B cell (primary cell): ENCODE measurements around the gene RNASE3. TPM values are rescaled to one million over a fixed set of nuclear protein-coding genes. Genes with fewer than 3 reads are reported as not detected.
A peak's percentile ranks its signal among the peaks of the same experiment; 100 is the strongest.
"Not testable (repeated sequence)": the region's sequence is repeated elsewhere in the genome, so short reads cannot be mapped to it uniquely, and the experiment has no call there.

Source experiments
- ATAC-seq: fragments of 200-7000 bp; cut with Tn5 transposase; one replicate; pipeline ENCODE4 v1.10.0; 2021; ENCODE audit warnings: low read depth, mild to moderate bottlenecking, moderate number of reproducible peaks, moderate library complexity
- CTCF ChIA-PET: fragments of 350-600 bp; sonication (Branson Sonifier 250); formaldehyde crosslinking; loops from one replicate; lab custom pipeline; 2021; ENCODE audit warnings: antibody characterized with exemption, inconsistent platforms; lab: Charles Lee
- POLR2A ChIA-PET: fragments of 350-600 bp; sonication (Branson Sonifier 250); formaldehyde crosslinking; loops from one replicate; lab custom pipeline; 2021; ENCODE audit warnings: antibody characterized with exemption; lab: Charles Lee
- DNase-seq: peaks from one replicate; pipeline ENCODE4 v3.0.0; 2013
- H2AFZ ChIP-seq: 2 replicates; pipeline ENCODE4 v1.6.1; 2012; ENCODE audit warnings: mild to moderate bottlenecking, low read depth, low read length; ENCODE audit not compliant: insufficient read depth, poor library complexity, severe bottlenecking
- H3K27ac ChIP-seq, 2 donors: 1 replicate in 1 of 2; 2 replicates in 1 of 2; pipeline ENCODE4 v1.5.1; 2012 to 2013; ENCODE audit warnings: low read length in 2 of 2, mild to moderate bottlenecking in 2 of 2, moderate library complexity in 1 of 2
- H3K27me3 ChIP-seq, 4 experiments: fragments of 200-600 bp in 1 of 4; sonication (generic) in 1 of 4; replicated peaks in 1 of 4; 1 replicate in 2 of 4; 2 replicates in 2 of 4; pipeline versions ENCODE4 v1.6.1 to v1.7.0; 2013 to 2016; ENCODE audit warnings: low read length in 3 of 4, mild to moderate bottlenecking in 2 of 4, mixed read lengths in 1 of 4, moderate library complexity in 1 of 4; ENCODE audit not compliant: insufficient read depth in 4 of 4, control insufficient read depth in 3 of 4; ENCODE audit errors: control extremely low read depth in 1 of 4
- H3K36me3 ChIP-seq, 2 experiments: replicated peaks in 1 of 2; 1 replicate in 1 of 2; 2 replicates in 1 of 2; pipeline versions ENCODE4 v1.6.1 to v1.7.1; 2013; ENCODE audit warnings: low read length in 1 of 2; ENCODE audit not compliant: insufficient read depth in 2 of 2, control insufficient read depth in 1 of 2; ENCODE audit errors: control extremely low read depth in 1 of 2, extremely low read depth in 1 of 2
- H3K4me1 ChIP-seq, 2 donors: fragments of 200-600 bp in 1 of 2; sonication (generic) in 1 of 2; 1 replicate in 1 of 2; 2 replicates in 1 of 2; pipeline versions ENCODE4 v1.5.1 to v1.6.1; 2013 to 2017; ENCODE audit warnings: low read length in 2 of 2; ENCODE audit not compliant: control insufficient read depth in 2 of 2, insufficient read depth in 2 of 2
- H3K4me2 ChIP-seq: replicated peaks from 2 replicates; pipeline ENCODE3; 2012; ENCODE audit warnings: mild to moderate bottlenecking, low read depth, low read length; ENCODE audit not compliant: poor library complexity, severe bottlenecking
- H3K4me3 ChIP-seq, 5 experiments: fragments of 200-600 bp in 1 of 5; sonication (generic) in 1 of 5; 1 replicate in 3 of 5; 2 replicates in 2 of 5; pipeline versions ENCODE4 v1.5.1 to v1.7.0; 2011 to 2016; ENCODE audit warnings: low read length in 4 of 5, mild to moderate bottlenecking in 4 of 5, low read depth in 2 of 5, control low read depth in 1 of 5, moderate library complexity in 1 of 5; ENCODE audit not compliant: insufficient read depth in 1 of 5; ENCODE audit errors: control extremely low read depth in 1 of 5, extremely low read depth in 1 of 5
- H3K79me2 ChIP-seq: fragments of 200-600 bp; sonication (generic); one replicate; pipeline ENCODE4 v1.6.0; 2016; ENCODE audit warnings: low read length; ENCODE audit not compliant: control insufficient read depth, insufficient read depth
- H3K9ac ChIP-seq: fragments of 200-600 bp; sonication (generic); 2 replicates; pipeline ENCODE4 v1.6.1; 2017; ENCODE audit warnings: mild to moderate bottlenecking, low read length, moderate library complexity
- H3K9me3 ChIP-seq, 3 donors: one replicate each; pipeline versions ENCODE4 v1.6.1 to v1.7.1; 2013; ENCODE audit warnings: low read length in 2 of 3; ENCODE audit not compliant: control insufficient read depth in 2 of 3, insufficient read depth in 1 of 3; ENCODE audit errors: control extremely low read depth in 1 of 3
- H4K20me1 ChIP-seq: 2 replicates; pipeline ENCODE4 v1.6.0; 2012; ENCODE audit warnings: mild to moderate bottlenecking, low read length; ENCODE audit not compliant: insufficient read depth, control insufficient read depth, poor library complexity, severe bottlenecking
- H3K27ac Mint-ChIP-seq: one replicate; pipeline ENCODE4 v1.8.0; 2021; ENCODE audit warnings: mixed read lengths
- H3K27me3 Mint-ChIP-seq: one replicate; pipeline ENCODE4 v1.8.0; 2021; ENCODE audit warnings: mixed read lengths
- H3K4me1 Mint-ChIP-seq: one replicate; pipeline ENCODE4 v1.8.0; 2021; ENCODE audit warnings: mixed read lengths
- H3K4me3 Mint-ChIP-seq: one replicate; pipeline ENCODE4 v1.8.0; 2021; ENCODE audit warnings: mixed read lengths
- H3K9me3 Mint-ChIP-seq: one replicate; pipeline ENCODE4 v1.8.0; 2022; ENCODE audit warnings: mixed read lengths; ENCODE audit not compliant: insufficient read depth
- EZH2 ChIP-seq: IDR thresholded peaks from 2 replicates; pipeline ENCODE4 v1.6.1; 2012; ENCODE audit warnings: borderline replicate concordance, low read depth, mild to moderate bottlenecking, moderate library complexity, low read length; ENCODE audit not compliant: insufficient read depth, poor library complexity, severe bottlenecking
- WGBS: methylation state at CpG from one replicate; pipeline ENCODE4 v1.1.5; 2013; ENCODE audit warnings: missing lambda C conversion rate; ENCODE audit not compliant: insufficient coverage; 5-methylcytosine and 5-hydroxymethylcytosine counted together
- intact Hi-C: fragments of 100-400 bp; cut with micrococcal nuclease; formaldehyde crosslinking; loops from one replicate; pipeline ENCODE4 v1.10.0; 2022
- polyA plus RNA-seq: library from polyadenylated mRNA; depleted of rRNA; stranded (reverse); fragments of >200 nt; gene quantifications from 2 replicates; pipeline ENCODE4 v1.2.3, GENCODE V29; 2012
- total RNA-seq, 2 donors: library from RNA; stranded (reverse); fragments of 120-200 nt in 1 of 2; gene quantifications; 1 replicate in 1 of 2; 2 replicates in 1 of 2; pipeline versions ENCODE4 v1.2.3 to v1.2.4, GENCODE V29; 2013 to 2022
- TF ChIP-seq, protein P1 (sequence below): fragments of 200-600 bp; IDR thresholded peaks from one replicate; pipeline ENCODE4 v1.8.0; 2022; ENCODE audit warnings: antibody characterized with exemption, mild to moderate bottlenecking

Gene RNASE3
- total and polyA plus RNA-seq, 2 donors (not counting 1 experiment from before 2014, with no cell fraction given) = not detected

DNA sequence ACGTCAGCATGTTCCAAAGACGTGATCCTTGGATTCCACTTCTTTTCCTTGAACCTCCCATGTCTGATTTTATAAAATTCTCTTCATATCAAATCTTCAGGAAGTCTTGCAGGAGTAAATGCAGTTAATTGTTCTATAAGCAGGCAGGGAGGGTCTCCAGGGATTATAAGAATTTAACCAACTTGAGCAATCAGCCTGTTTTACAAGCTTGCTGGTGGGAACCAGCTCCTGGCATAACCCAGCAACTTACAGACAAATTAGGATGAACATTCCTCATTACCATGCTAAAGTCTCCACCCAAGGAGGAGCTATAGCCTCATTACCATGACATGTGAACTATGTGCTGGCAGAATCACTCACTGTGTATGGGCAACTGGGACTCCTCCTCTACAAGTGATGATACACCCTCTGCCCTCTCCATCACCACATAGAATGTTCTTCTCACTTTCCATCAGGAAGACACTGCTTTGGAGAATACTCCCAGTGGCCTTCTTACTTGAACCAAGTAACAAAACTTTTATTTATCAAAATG lies 32.6 kb downstream of the RNASE3 start:
- peaks cover 12% of the 10 kb centered on the region for H3K9me3 Mint-ChIP-seq
- CTCF ChIA-PET, H3K9ac ChIP-seq, H3K4me2 ChIP-seq, H3K36me3 ChIP-seq, H3K79me2 ChIP-seq, H3K4me1 ChIP-seq, H3K27ac ChIP-seq, POLR2A ChIA-PET, intact Hi-C loops, H4K20me1 ChIP-seq, DNase-seq, ATAC-seq, H3K4me3 Mint-ChIP-seq, H2AFZ ChIP-seq, H3K4me3 ChIP-seq, H3K27ac Mint-ChIP-seq, H3K4me1 Mint-ChIP-seq: not testable (repeated sequence)
- no CpG with 5 or more reads among the region's 2 CpGs for WGBS
- H3K9me3 ChIP-seq = peaks cover 0 to 12% (median 10%) of the 10 kb centered on the region in 3 donors
- H3K27me3 ChIP-seq = peaks cover 0 to 14% (median 7%) of the 10 kb centered on the region in 4 experiments
- H3K27me3 Mint-ChIP-seq = peaks cover 31% of the 10 kb centered on the region

DNA sequence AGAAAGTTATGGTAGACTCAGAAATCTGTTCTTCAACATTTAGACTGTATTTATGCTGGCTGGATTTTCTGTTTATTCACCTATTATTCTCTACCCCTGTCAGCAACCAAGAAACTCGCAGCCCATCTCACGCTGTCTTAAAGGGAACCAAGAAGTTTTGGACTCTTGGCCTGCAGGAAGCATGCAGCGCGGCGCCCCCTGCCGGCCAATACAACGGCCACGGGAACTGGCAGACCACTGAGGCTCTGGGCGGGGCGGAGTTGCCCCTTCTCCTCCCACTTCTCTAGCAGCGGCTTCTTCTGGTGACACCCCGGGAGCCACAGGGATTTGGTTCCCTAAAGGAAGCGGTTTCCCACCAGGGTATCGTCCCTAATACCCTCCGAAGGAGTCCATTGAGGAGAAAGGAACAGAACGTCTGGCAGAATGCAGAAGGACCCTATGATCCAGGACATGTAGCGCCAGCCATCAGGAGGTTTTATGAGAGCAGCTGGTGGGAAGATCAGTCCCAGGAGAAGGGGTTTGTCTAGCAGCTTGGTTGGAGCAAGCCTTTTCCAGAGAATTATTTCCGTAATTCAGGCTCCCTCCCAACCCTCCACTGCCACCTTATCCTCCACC lies 43.1 kb downstream of the RNASE3 start:
- Histone ChIP-seq H3K4me2 (no peak overlapping the region), H2AFZ (no peak overlapping the region), H3K36me3 (no peaks in the 10 kb centered on the region), H3K27ac (no peak overlapping the region), H3K4me1 (peaks cover 8 to 10% of the 10 kb centered on the region in 2 donors), H3K27me3 (peaks cover 0 to 7% (median 0%) of the 10 kb centered on the region in 4 experiments), H3K4me3 (no peak overlapping the region), H3K9ac (no peak overlapping the region), H3K9me3 (no peaks in the 10 kb centered on the region), H3K79me2 (no peaks in the 10 kb centered on the region), H4K20me1 (no peaks in the 10 kb centered on the region)
- no peak for DNase-seq
- intact Hi-C loops = no loop called here
- no peak for ATAC-seq
- ChIA-PET POLR2A (no interaction called here), CTCF (no interaction called here)
- H3K27ac Mint-ChIP-seq = no peak overlapping the region
- WGBS = 63% methylated on average over 9 of the region's 18 CpGs
- H3K4me1 Mint-ChIP-seq = peaks cover 17% of the 10 kb centered on the region
- H3K27me3 Mint-ChIP-seq = peaks cover 23% of the 10 kb centered on the region
- TF ChIP-seq, protein P1, sequence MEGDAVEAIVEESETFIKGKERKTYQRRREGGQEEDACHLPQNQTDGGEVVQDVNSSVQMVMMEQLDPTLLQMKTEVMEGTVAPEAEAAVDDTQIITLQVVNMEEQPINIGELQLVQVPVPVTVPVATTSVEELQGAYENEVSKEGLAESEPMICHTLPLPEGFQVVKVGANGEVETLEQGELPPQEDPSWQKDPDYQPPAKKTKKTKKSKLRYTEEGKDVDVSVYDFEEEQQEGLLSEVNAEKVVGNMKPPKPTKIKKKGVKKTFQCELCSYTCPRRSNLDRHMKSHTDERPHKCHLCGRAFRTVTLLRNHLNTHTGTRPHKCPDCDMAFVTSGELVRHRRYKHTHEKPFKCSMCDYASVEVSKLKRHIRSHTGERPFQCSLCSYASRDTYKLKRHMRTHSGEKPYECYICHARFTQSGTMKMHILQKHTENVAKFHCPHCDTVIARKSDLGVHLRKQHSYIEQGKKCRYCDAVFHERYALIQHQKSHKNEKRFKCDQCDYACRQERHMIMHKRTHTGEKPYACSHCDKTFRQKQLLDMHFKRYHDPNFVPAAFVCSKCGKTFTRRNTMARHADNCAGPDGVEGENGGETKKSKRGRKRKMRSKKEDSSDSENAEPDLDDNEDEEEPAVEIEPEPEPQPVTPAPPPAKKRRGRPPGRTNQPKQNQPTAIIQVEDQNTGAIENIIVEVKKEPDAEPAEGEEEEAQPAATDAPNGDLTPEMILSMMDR = peak; percentile 23
- no peak for TF ChIP-seq EZH2
- H3K9me3 Mint-ChIP-seq = no peaks in the 10 kb centered on the region
- H3K4me3 Mint-ChIP-seq = no peak overlapping the region
